COLO668 (cell line): ENCODE measurements around the gene FGFBP1.
"Not testable (repeated sequence)": the region's sequence is repeated elsewhere in the genome, so short reads cannot be mapped to it uniquely, and the experiment has no call there.

Source experiments
- DNase-seq: peaks from one replicate; lab custom pipeline; 2025; ENCODE audit not compliant: unreplicated experiment; lab: John Stamatoyannopoulos, UW

FGFBP1 gene

DNA sequence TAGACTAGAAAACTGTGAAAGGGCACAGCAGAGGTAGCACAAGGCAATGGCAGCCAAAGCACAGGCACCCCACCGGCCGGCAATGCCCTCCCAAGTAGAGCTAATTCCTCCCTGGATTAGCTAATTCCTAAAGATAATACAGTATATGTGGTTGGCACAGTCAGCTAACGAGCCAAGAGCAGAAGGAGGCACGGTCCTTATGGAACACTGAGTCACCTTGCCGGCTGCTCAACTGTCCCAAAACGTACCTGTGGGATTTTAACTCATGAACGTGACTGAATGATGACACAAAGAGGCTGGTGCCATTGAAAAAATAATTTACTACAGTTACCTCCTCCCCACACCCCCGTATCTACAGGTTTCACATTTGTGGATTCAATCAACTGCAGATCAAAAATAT lies 9.1 kb upstream of the FGFBP1 start:
- DNase-seq, result no peak

DNA sequence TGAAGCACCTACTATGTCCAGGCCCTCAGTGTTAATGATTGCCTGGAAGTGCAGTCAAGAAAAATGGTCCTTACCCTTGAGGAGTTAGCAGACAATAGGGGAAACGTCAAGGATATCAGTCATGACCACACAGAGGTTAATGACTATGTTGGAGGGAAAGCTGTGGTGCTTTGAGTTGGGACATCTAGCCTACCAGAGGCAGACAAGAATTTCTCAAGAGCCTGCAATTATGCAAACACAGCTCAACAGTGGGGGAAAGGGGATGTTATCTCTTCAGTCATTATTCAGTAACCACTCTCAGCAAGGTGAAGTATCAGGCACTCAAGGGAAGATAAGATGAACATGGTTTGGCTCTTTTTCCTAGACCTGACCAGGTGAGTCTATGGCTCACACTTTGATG lies 7.0 kb upstream of the FGFBP1 start:
- no peak for DNase-seq

DNA sequence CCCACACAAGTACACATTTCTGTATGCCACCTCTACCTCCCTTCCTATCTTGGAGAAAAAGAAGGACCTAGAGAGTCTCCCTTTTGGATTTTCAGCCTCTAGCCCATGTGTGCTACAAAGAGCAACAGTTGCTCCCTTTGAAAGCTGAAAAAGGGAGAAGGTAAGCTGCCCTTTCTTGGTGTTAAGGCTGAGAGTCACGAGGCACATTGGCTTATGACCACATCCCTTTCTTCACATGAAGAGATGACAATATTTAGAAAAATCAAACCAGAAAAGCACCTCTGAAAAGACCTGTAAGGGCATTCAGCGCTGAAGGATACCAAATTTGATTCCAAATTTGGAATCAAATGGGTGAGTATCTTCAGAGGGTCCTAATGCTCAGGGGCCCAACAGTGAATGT lies 6.4 kb upstream of the FGFBP1 start:
- no peak for DNase-seq

DNA sequence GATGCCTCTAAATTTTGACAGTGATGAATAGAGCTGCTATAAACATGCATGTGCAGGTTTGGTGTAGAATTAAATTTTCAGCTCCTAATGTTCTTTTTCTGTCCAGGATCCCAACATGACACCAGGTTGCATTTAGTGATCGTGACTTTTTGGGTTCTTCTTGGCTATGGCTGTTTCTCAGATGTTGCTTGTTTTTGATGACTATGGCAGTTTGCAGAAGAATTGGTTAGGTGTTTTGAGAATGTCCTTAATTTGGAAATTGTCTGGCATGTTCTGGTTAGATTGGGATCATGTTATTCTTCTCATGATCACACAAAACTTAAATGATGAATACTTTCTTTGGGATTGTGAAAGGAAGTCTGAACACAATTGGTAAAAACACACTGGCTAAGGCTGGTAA lies 3.7 kb upstream of the FGFBP1 start:
- no peak for DNase-seq

DNA sequence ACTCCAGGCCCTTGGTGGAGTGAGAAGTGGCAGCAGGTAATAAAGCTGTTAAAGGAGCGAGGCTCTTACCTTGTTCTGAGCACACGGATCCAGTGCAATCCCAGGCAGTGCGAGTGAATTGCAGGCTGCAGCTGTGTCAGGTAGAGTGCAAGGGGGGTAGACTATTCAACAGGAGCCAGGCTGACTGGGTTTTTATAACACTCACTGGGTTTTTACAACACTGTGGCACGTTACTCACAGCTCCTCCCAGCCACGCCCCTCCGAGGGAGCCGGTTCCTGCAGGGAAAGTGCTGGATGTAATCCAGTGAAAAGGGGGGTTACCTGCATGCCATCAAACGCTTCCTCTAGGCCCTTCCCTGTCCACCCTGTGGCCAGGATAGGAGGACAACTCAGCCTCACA lies 358 bp downstream of the FGFBP1 start:
- DNase-seq, result no peak

DNA sequence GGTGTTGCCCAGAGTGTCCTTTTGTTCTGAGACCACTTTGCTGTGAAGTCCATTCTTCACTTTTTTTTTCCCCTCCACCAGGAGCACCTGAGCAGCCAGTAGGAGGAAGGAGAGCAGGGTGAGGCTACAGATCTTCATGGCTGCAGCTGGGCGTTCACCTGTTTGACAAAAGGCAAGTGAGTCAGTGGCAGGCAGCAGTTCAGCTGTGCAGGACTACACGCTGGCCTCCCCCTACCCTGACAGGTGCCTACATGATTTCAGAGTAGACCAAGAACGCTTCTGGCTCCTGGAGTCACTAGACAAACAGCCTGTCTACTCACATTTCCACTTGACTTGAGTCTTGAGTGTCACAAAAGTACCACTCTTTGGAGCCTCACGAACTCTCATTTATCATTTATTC lies 2.0 kb downstream of the FGFBP1 start:
- DNase-seq, result no peak

DNA sequence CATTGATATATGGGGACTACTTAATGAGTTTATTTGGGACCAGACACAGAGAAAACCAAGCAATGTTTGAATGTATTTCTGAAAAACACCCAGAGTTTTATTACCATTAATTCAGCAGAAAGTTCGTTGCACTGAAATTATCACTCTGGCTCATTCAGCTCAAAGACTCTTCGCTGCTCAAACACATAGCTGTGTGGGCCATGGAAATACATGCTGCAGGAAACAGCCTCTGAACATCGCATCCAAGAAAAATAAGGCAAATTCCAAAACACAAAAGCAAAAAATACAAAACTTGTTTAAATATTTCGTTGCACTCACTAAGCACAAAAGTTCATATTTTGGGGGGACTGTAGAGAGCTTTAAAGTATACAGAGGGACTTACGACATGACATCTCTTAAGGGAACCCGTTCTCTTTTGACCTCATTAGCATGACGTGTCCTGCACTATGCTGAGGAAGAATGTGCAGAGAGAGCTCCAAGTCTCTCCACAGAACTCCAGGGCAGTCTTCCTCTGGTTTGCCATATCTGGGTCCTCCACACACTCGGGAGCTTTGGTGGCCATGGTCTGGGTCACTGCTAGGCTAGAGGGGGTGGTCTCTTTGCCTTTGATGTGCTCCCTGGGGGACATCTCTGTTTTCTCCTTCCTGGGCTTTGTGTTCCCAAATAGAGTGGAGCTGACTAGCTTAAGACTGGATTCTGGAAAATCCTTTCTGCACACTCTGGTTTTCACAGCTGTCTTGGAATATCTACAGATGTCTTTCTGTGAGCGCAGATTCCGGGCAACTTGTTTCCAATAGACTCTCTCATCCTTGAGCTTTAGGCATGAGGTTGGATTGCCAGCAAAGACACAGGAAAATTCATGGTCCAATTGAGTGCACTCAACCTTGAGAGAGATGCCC lies 2.8 kb downstream of the FGFBP1 start:
- DNase-seq, result no peak

DNA sequence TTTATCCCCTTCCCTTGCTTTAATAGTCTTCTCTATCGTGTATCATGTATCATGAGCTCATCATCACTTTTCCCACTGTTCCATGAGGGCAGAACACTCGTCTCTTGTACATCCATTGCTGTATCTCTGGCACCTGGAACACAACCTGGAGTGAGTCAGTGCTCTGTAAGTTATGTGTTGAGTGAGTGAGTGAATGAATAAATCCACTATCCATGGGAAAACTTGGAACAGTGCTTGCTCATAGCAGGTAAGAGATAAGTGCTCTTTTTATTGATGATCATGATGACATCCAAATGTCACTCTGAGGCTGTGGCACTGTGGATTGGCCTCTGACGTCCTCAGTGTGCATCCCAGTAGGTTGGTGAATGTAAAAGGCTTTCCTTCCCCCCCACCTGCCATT lies 4.3 kb downstream of the FGFBP1 start:
- DNase-seq, result no peak

DNA sequence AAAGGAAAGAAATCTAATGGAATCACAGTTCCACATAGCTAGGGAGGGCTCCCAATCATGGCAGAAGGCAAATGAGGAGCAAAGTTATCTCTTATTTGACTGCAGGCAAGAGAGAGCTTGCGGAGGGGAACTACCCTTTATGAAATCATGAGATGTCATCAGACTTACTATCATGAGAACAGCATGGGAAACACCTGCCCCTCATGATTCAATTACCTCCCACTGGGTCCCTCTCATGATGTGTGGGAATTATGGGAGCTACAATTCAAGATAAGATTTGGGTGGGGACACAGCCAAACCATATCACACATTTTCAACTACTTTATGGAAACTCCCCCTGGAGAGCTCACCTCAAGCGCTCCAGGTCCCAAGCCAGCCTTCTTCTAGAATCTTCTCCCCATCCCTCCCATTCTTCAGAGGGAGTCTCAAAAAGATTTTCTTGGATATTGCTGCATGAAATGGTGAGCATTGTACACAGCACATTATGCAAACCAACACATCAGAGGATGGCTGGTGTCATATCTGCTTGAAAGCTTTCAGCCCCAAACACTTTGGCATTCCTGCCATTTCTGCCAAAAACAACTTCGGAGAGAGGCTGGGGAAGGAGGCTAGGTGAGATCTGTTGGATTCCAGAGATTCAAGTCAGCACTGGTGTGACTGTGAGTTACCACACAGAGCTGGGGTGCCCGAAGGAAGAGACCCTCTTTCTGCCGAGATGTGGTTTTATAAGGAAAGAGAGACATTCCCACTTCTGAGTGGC lies 6.9 kb downstream of the FGFBP1 start:
- no peak for DNase-seq

DNA sequence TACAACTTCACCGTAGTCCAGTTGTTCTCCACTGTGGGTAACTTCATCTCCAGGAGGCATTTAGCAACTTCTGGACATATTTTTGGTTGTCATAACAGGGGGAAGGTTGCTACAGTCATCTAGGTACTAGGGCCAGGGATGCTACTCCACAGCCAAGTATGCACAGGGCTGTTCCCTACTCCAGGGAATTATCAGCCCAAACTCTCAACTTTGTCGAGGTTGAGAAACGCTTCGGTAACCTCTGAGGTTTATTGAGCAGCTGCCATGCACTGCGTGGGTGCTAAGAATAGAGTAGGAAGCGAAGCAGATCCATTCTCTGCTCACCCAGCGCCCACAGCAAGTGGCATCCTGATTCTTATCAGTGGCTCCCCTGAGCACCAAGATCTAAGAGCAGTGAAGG lies 8.2 kb downstream of the FGFBP1 start:
- DNase-seq, result no peak

DNA sequence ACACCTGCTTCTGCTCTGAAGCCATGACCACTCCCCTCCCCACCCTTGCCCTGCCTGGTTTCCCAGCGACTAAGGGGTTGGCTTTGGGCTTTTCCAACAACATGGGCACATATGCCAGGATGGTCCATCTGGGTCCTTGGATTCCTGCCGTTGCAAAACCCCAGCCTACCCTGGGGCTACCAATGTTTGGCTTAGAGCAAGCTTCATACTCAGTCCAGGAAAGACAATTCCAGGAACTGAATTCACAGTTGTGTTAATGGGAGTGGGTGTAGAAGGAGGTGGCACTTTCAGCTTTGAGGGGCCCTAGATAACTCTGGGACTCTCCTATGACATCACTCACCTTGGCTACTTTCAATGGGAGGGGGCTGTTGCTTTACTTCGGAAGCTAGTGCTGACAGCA lies 9.0 kb downstream of the FGFBP1 start:
- DNase-seq, result no peak

DNA sequence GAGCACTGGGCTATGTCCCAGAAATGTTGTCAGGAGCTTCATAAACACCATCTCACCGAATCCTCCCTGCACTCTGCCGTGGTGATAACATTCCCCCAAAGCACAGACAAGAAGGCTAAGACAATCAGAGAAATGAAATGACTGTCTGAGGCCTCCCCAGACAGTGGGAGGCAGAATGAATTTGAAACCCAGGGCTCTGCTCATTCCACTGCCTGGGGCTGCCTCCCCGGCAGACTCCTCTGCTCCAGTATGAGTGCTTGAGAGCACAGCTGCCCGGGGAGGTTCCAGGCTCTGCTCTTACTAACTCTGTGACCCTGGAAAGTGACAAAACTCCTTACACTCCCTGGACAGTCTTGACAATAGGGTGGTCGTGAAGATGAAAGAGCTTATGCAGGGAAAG lies 9.7 kb downstream of the FGFBP1 start:
- DNase-seq, result no peak

DNA sequence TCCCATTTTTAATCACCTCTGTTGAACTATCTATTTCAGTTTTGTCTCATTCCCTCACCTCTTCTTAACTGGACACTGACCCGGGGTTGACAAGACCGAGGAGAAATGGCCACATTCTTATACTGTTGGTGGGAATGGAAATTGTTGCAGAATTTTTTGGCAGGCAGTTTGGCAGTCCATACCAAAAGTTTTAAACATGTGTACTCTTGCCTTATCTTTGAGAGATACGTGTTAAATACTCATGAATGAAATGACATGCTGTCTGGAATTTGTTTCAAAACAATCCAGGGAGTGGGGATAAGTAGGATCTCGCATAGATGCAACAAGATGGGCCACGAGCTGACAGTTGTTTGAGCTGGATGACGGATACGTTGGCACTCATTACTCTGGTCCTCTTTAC lies 12.1 kb downstream of the FGFBP1 start:
- DNase-seq, result no peak

DNA sequence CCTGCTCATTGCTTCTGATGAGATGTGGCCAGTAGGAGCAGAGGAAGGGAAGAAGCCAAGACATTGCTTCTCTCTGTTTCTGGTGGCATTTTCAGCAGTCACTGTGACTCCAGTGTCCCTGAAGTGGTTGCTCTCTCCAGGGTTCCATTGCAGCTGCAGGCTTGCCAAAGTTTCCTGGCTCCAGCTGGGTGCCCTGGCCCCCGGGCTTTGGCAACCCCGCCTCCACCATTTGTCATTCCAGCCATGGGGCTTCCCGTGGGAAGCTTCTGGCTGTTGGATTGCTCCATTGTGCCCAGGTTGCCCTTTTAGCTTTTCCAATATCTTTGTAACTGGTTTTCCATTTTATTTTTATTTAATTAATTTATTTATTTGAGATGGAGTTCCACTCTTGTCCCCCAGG lies 12.7 kb downstream of the FGFBP1 start:
- DNase-seq, result no peak

DNA sequence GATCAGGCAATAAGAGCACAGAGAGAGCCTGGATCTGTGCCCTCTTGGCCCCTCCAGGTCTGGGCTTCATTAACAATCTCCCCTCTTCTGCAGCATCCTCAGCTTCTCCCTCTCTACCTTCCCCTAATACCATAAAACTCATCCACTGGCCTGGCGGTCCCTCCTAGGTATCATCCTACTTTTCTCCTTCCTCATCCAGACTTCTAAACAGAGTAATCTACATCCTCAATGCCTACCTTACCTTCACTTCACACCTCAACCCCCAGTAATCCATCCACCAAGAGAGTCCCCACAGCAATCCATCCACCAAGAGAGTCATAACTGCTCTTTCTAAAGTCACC lies 17.0 kb downstream of the FGFBP1 start:
- DNase-seq, result no peak

DNA sequence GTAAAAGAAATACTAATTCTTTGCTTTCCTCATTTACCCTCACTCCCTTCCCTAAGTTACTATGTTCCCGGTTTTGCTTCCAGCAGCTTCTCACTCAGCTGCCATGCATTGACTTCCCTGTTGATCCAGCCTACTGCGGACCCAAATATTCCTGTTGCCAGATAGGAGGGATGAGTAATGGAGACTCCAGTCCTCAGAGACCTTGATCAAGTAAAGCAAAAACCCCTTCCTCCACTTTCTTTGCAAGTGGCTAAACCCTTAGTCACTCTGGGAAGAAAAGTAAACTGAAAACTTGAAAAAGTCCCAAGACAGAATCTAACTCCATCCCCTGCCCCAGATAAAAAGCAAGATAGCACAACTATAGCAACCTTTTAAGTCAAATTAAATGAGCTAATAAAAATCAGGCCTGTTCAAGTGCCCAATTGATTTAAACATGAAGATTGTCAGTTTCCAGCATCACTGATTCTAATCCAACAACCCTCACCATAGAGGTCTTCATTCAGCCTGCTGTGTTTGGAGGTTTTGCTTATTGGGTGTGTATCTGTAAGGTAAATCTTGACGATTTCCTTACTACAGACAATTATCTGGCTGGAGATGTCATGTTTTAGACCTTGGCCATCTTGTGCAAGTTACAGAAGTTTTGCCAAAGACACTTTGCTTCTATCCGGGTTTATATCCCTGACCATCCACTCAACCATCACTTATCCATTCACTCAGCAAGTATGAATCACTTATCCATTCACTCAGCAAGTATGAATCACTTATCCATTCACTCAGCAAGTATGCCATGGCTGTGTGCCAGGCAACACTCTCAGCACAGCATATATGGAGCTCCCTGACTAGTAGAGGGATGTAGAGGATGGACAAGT lies 17.6 kb downstream of the FGFBP1 start:
- DNase-seq, result peak; percentile 26

DNA sequence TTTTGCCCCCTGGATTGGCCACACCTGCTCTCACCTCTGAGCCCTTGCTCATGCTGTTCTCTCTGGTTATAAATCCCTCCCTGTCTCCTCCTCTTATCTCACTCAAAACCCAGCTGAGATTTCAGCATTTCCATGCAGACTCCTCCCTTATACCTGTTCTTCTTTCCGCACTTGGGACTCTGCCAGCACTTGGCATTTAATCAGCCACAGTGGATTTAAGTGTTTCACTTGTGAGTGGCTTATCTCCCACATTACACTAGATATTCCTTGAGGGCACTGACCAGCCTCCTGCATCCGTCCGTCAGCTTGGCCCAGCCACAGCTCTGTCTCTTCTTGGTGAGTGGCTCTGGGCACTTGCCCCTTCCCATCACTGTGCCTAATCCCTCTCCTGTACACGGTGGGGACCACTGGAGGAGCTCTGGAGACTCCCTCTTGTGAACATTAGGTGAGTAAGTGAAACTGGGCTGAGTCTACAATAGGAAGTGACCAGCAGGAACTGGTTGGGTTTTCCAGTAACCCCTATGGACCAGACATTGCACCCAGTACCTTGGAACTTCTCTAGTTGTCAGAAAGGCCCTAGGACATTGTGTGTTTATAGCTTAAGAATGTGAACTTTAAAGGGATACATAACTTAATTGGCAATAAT lies 19.9 kb downstream of the FGFBP1 start:
- no peak for DNase-seq

DNA sequence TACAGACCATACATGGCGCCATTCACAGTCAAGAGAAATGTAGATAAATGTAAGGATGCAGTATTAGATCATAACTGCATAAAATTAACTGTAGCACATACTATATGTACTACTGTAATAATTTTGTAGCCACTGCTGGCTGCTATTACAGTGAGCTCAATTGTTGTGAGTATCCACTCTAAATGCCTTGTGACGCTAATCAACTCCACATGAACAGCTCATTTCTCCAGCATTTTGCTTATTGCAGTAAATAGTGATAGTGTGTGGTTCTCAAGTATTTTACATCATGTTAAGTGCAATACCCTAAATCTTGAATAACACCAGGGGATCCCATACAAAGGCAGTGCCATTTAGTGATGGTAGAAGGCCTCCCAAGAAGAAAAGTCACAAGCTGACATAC lies 21.2 kb downstream of the FGFBP1 start:
- no peak for DNase-seq

DNA sequence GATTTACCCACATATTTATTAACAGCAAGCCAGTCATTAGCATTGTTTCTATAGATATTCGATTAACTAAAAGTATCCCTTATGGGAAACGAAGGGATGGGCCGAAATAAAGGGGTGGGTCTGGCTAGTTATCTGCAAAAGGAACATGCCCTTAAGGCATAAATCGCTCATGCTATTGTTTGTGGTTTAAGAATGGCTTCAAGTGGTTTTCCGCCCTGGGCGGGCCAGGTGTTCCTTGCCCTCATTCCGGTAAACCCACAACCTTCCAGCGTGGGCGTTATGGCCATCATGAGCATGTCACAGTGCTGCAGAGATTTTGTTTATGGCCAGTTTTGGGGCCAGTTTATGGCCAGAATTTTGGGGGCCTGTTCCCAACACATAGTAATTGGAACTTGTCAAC lies 22.2 kb downstream of the FGFBP1 start:
- DNase-seq, result not testable (repeated sequence)

DNA sequence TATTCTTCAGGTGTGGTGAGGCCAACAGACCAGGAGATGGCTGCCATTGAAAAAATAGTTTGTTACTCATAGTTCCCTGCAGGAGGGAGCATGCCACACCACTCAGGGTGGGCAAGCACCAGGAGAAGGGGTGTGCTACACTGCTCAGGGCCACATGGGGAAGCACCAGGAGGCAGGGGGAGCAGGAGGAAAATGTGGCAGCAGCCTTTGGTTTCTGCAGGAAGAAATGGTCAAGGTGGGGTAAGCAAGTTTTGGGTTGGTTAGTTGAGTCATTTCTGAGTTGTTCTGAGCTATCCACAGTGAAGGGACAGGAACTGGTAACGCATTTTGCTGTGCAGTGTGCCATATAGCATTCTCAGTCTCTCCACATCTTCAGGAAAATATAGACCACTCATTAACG lies 23.8 kb downstream of the FGFBP1 start:
- no peak for DNase-seq

DNA sequence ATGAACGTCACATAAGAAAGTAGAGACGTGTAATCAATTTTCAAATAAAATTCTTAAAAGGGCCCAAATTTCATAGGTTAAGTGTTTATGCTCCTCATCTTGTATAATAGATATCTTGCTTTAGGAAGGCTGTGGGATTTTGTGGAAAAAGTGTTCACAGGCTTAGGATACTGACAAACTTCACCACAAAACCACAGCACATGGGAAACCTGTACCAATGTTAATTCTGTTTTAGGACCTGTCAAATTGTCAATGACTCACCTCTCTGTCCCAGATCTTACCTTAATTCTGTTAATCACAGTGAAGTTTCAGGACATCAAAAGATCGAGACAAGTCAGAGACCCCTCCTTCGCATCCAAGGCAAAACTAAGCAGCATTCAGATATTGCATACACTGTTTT lies 24.2 kb downstream of the FGFBP1 start:
- no peak for DNase-seq
